HUES48 (cell line): ENCODE results near the gene C16orf96.

Source experiments
- H3K27ac ChIP-seq: one replicate; pipeline ENCODE4 v1.7.0; 2013; ENCODE audit warnings: low read depth, low read length, inconsistent platforms
- H3K27me3 ChIP-seq: 2 replicates; pipeline ENCODE4 v1.6.1; 2013; ENCODE audit warnings: mild to moderate bottlenecking, low read length; ENCODE audit not compliant: control insufficient read depth, insufficient read depth
- H3K36me3 ChIP-seq: 2 replicates; pipeline ENCODE4 v1.6.1; 2013; ENCODE audit warnings: low read length; ENCODE audit not compliant: control insufficient read depth, insufficient read depth
- H3K4me1 ChIP-seq: 2 replicates; pipeline ENCODE4 v1.6.1; 2013; ENCODE audit warnings: mild to moderate bottlenecking, low read length; ENCODE audit not compliant: control insufficient read depth, insufficient read depth
- H3K4me3 ChIP-seq: 2 replicates; pipeline ENCODE4 v1.5.1; 2013; ENCODE audit warnings: mild to moderate bottlenecking, low read depth, low read length
- H3K9ac ChIP-seq: 2 replicates; pipeline ENCODE4 v1.6.1; 2013; ENCODE audit warnings: mild to moderate bottlenecking, low read depth, low read length, moderate library complexity
- H3K9me3 ChIP-seq: 2 replicates; pipeline ENCODE4 v1.6.1; 2013; ENCODE audit warnings: low read length; ENCODE audit not compliant: control insufficient read depth, insufficient read depth

The C16orf96 gene

DNA sequence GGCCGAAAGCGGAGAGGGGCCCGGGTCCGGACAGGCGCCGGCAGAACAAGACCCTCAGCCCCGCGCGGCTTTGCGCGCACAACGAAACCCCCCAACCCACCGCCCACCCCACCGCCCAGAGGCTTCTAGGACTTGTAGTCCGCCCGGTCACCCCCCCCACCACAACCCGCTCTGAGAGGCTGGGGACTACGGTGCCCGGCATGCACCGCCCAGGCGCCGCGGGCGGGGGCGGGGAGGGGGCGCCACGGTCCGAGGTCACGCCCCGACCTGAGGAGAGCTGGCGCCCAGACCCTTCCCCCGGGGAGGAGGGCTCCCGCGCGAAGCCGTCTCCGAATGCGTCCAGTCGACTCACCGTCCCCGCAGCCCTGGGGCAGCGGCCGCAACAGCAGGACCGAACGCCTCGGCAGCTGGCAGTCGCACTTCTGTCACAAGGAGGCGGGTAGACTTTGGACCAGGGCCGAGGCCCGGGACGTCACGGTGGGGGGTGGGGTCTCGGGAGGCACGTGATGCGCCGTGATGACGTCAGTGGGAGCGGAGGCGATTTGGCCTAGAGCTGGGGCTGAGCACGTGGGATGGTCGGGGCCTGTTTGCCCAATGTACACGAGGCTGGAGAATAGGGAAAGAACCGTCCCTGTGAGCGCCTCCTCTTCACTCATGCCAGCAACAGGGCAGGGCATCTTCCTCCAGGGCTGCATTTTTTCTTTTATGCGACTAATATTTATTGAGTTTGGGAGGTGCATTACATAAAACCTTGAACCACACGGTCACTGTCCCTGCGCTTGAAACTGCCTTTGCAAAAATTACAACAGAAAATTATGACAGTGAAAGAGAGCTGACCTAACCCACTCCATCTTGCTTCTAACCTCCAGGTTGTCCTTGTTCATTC lies 17.5 kb upstream of the C16orf96 start, which contains the start of gene CDIP1:
TSS of gene CDIP1 (minus strand) at position 424 of the 886 bp plus-strand sequence. CDS start 24,643 bp downstream, outside the sequence.
- peak within 1 kb of the TSS; percentile 69 for H3K9ac ChIP-seq
- H3K9me3 ChIP-seq: peaks cover 7% of the 10 kb centered on the region
- H3K27ac ChIP-seq: peak within 1 kb of the TSS; percentile 96
- peaks cover 19% of the 10 kb centered on the region for H3K4me1 ChIP-seq
- 0 out of 2 replicates have a peak, but pooled peaks cover 6% of the 10 kb centered on the region for H3K36me3 ChIP-seq
- H3K27me3 ChIP-seq: peaks cover 13% of the 10 kb centered on the region
- peak within 1 kb of the TSS; percentile 72 for H3K4me3 ChIP-seq

GRCh38 chr16:4539716-4540284 lies 16.3 kb upstream of the C16orf96 start:
- Histone ChIP-seq H3K27me3 (peaks cover 13% of the 10 kb centered on the region), H3K4me1 (peaks cover 19% of the 10 kb centered on the region), H3K36me3 (0 out of 2 replicates have a peak, but pooled peaks cover 6% of the 10 kb centered on the region), H3K9me3 (peaks cover 7% of the 10 kb centered on the region), H3K27ac (no peak overlapping the region), H3K9ac (no peak overlapping the region), H3K4me3 (no peak overlapping the region)

DNA sequence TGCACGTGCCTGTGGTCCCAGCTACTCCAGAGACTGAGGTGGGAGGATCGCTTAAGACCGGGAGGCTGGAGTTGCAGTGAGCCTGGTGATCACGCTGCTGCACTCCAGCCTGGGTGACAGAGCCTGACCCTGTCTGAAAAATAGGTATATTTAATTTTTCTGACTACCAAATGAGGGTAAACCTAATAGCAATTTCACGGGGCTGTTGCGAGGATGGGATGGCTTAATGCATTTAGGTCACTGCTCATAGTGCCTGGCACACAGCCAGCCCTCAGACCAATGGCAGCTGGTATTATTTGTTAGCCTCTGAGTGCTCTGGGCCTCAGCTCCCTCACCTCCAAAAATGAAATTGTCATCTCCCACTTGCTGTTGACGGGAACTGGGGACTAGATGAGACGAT lies 11.7 kb upstream of the C16orf96 start:
- Histone ChIP-seq H3K36me3 (no peaks in the 10 kb centered on the region), H3K4me3 (no peak overlapping the region), H3K9ac (no peak overlapping the region), H3K4me1 (no peaks in the 10 kb centered on the region), H3K9me3 (no peaks in the 10 kb centered on the region), H3K27ac (no peak overlapping the region), H3K27me3 (peaks cover 7% of the 10 kb centered on the region)

- Histone ChIP-seq H3K9ac (no peak overlapping the region), H3K27ac (no peak overlapping the region), H3K27me3 (no peaks in the 10 kb centered on the region), H3K9me3 (no peaks in the 10 kb centered on the region), H3K4me3 (no peak overlapping the region), H3K4me1 (no peaks in the 10 kb centered on the region; the same call in 1 of the 2 replicates), H3K36me3 (no peaks in the 10 kb centered on the region)
Observed at GRCh38 chr16:4548124-4548523, 8.0 kb upstream of the C16orf96 start.

DNA sequence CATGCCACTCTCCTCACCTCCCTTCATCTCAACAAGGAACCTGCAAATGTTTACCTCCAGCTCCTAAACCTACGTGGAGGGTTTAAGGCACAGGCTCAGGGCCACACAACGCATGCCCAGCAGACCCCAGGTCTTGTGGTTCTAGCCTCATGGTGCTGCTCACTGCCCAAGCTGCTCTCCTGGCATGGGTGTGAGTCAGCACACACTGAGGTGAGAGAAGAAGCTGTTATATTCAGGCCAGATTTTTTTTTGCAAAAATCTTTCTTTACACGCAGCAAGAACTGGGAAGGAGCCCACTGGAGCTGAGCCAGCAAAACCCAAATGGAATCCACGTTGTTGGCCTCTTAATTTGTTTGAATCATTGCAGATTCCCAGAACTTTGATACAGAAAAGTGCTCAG lies 5.5 kb upstream of the C16orf96 start:
- Histone ChIP-seq H3K36me3 (no peaks in the 10 kb centered on the region), H3K9me3 (no peaks in the 10 kb centered on the region), H3K27me3 (no peaks in the 10 kb centered on the region), H3K9ac (no peak overlapping the region), H3K4me1 (peaks cover 5% of the 10 kb centered on the region; the same call in 1 of the 2 replicates), H3K4me3 (no peak overlapping the region), H3K27ac (no peak overlapping the region)

GRCh38 chr16:4552541-4552940 lies 3.6 kb upstream of the C16orf96 start:
- no peaks in the 10 kb centered on the region for H3K36me3 ChIP-seq

DNA sequence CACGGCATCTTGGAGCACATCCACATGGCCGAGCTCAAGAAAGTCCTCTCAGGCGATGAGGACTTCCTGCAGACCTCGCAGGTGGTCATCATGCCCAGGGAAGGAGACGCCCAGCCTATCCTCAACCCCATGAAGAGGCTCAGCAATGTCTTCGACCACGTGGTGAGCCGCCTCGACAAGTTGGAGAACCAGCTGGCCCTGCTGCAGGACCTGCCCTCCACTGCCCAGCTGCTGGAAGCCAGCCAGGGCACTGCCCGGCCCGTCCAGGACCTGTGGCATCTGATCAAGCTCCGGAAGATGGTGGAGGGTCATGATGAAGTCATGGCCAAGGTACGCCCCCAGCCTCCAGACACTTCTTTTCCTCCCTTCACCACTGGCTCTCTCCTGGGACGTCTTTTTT lies 440 bp downstream of the C16orf96 start:
- Histone ChIP-seq H3K4me3 (no peak overlapping the region), H3K27me3 (no peaks in the 10 kb centered on the region), H3K27ac (no peak overlapping the region), H3K36me3 (no peaks in the 10 kb centered on the region), H3K4me1 (peaks cover 5% of the 10 kb centered on the region; the same call in 1 of the 2 replicates), H3K9me3 (no peaks in the 10 kb centered on the region), H3K9ac (no peak overlapping the region)

More at GRCh38 chr16:4552541-4552940, 3.6 kb upstream of the C16orf96 start:
- Histone ChIP-seq H3K9me3 (no peaks in the 10 kb centered on the region), H3K4me3 (no peak overlapping the region), H3K27ac (no peak overlapping the region), H3K4me1 (peaks cover 5% of the 10 kb centered on the region; the same call in 1 of the 2 replicates), H3K9ac (no peak overlapping the region), H3K27me3 (no peaks in the 10 kb centered on the region)

DNA sequence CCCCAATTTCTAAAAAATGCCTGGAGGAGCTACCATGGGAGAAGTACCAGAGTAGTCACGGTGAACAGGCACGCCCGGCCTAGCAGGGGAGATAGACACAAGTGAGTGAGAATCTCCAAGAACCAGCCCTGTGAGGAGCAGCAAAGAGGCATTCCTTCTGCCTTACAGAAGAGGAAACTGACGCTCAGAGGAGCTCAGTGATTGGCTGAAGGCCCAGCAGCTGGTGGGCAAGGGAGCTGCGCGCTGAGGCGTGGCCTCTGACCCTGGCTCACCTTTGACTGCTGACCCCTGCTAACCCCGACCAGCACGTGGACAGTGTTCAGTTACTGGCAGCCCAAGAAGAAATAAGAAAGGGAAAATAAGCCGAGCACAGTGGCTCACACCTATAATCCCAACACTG lies 1.8 kb downstream of the C16orf96 start:
- H3K27ac ChIP-seq: no peak overlapping the region
- no peaks in the 10 kb centered on the region for H3K9me3 ChIP-seq
- H3K27me3 ChIP-seq: no peaks in the 10 kb centered on the region
- no peaks in the 10 kb centered on the region for H3K36me3 ChIP-seq
- H3K4me1 ChIP-seq: peaks cover 5% of the 10 kb centered on the region; the same call in 1 of the 2 replicates
- no peak overlapping the region for H3K9ac ChIP-seq
- no peak overlapping the region for H3K4me3 ChIP-seq

DNA sequence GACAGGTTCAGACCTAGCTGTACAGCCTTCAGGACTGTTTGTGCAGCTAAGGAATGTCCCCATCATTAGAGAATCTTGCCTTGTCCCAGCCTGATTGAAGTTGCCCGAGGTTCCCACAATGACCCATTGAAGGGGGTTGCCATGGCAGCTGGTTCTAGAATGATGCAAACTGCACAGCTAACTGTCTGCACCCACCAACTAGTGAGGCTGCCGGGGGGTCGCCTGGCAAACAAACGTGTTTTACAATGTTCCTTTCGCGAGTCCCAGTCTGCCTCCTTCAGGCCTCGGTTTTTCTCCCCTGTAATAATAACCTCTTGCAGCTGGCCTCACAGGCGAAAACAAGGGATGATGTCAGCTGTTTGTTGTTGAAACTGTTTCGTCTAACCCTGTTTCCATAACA lies 5.5 kb downstream of the C16orf96 start:
- Histone ChIP-seq H3K27me3 (no peaks in the 10 kb centered on the region), H3K36me3 (no peaks in the 10 kb centered on the region), H3K9ac (no peak overlapping the region), H3K27ac (no peak overlapping the region), H3K4me3 (no peak overlapping the region), H3K9me3 (no peaks in the 10 kb centered on the region), H3K4me1 (no peaks in the 10 kb centered on the region)

DNA sequence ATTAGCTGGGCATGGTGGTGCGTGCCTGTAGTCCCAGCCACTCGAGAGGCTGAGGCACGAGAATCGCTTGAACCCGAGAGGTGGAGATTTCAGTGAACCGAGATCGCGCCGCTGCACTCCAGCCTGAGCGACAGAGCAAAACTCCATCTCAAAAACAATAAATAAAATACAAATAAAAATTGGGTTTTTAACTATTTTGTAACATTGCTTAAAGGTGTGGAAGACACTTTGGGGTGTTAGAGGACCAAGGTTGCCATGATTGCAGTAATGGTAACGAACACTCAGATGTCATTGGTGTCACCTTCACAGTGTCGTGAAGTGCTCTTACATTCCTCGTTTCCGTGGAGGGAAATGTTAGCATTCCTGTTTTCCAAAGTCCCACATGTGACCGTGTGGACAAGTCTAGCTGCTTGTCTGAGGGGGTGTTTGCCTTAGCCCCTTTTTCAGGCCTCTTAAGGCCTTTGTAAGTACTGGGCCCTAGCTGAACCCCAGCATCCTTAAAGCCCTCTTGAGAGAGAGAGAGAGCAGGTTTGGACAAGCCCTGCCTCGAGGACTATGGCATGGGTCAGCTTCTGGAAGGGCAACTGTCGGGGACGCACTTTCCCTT lies 8.6 kb downstream of the C16orf96 start:
- no peaks in the 10 kb centered on the region for H3K9me3 ChIP-seq
- no peak overlapping the region for H3K27ac ChIP-seq
- no peak overlapping the region for H3K4me3 ChIP-seq
- no peak overlapping the region for H3K9ac ChIP-seq
- no peaks in the 10 kb centered on the region for H3K27me3 ChIP-seq
- no peaks in the 10 kb centered on the region for H3K36me3 ChIP-seq
- H3K4me1 ChIP-seq: peaks cover 9% of the 10 kb centered on the region; the same call in 1 of the 2 replicates

GRCh38 chr16:4566144-4566543 lies 10.0 kb downstream of the C16orf96 start:
- Histone ChIP-seq H3K4me1 (peaks cover 21% of the 10 kb centered on the region), H3K36me3 (no peaks in the 10 kb centered on the region), H3K9ac (no peak overlapping the region), H3K9me3 (no peaks in the 10 kb centered on the region), H3K27me3 (no peaks in the 10 kb centered on the region), H3K27ac (no peak overlapping the region), H3K4me3 (no peak overlapping the region)
